Posterior vena cava (tissue), 2 donors: ENCODE data around the gene GRHL1. TPM values are rescaled to one million over a fixed set of nuclear protein-coding genes. Genes with fewer than 3 reads are reported as not detected.
"Not testable (repeated sequence)": the region's sequence is repeated elsewhere in the genome, so short reads cannot be mapped to it uniquely, and the experiment has no call there.

Source experiments
- DNase-seq: peaks from one replicate; pipeline ENCODE4 v3.0.0-alpha.2; 2020; ENCODE audit warnings: low spot score
- intact Hi-C, 2 donors: fragments of 100-400 bp; cut with DNase I; formaldehyde crosslinking; loops; one replicate each; pipeline versions ENCODE4 v1.14.1 to v1.14.2; 2022 to 2023
- total RNA-seq, 2 donors: library from RNA; stranded (reverse); fragmentation: NEBNext Ultra II Directional; extraction: Animal tissue kit (Norgen Biotek cat#: 25700); gene quantifications; one replicate each; pipeline ENCODE4 v1.2.1, GENCODE V29; 2021
- donor health status: DM: yes; HTN: yes; CAD: no.
- donor health status: DM: yes; HTN: yes; CAD: no.

Gene GRHL1
- total RNA-seq, 2 donors from 2014 or later = 1.9 to 2.3 TPM

DNA sequence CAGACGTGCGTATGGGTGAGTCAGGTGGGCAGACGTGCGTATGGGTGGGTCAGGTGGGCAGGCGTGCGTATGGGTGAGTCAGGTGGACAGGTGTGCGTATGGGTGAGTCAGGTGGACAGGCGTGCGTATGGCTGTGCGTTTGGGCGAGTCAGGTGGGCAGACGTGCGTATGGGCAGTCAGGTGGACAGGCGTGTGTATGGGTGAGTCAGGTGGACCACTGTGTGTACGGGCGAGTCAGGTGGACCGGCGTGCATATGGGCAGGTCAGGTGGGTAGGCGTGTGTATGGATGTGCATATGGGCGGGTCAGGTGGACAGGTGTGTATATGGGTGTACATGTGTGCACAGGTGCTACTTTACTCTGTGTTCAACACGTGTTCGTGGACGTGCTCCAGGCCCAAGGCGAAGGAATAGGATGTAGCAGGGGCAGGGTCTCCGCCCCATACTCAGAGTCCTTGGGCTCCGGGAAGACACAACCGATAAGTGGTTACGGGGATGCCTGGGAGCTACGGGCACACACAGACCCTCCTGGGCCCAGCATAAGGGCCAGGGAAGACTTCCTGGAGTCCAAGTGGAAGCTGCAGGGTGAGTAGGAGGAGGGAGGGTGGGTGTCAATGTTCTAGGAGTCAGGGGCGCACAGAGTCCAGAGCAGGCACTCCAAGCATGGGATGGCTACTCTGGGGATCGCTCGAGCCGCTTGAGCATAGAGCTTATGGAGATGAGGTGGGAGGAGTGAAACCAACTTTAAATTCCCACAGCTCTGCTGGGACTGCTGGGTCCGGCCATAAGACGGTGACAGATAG lies 64.7 kb downstream of the GRHL1 start:
- intact Hi-C loops = no loop called here
- peak; percentile 62 for DNase-seq

DNA sequence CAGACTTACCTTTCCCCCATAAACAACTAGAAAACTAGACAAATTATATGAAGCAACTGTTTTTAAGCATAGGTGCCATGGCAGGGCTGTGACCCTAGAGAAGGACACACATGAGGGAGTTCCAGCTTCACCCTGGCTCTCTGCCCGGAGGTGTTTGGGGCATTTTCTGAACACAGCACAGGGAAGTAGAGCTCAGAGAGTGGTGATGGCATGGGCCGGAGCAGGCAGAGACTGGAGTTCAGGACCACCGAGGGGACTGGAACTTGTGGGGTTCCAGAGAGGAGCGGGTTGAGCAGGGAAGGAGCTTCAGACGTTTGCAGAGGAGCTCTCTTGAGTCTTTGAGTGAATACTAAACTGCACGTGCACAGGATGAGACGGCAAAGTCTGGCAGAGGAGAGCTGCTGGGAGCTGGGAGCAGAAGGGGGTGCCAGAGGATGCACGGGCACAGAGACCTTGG lies 65.3 kb downstream of the GRHL1 start:
- peak; percentile 35 for DNase-seq
- intact Hi-C loops = no loop called here

DNA sequence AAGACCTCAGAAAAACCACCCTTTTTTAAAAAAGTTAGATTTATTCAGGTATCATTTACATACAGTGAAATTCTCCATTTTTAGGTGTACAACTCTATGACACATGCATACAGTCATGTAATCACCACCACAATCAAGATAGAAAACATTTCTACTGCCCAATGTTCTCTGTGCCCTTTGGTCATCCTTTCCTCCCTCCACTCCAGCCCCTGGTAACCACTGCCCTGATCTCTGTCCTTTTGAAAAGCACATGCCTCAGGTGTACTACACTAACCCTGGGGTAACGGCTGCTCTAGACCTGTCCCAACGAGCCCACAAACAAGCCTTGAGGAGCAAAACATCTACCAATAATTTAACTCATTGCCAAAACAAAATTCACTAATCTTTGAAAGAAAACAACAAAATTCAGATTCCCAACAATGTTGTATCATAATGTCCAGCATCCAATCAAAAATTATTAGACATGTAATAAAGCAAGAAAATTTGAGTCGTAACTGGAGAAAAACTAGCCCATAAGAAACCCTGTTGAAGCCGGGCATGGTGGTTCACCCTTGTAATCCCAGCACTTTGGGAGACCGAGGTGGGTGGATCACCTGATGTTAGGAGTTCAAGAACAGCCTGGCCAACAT lies 65.9 kb downstream of the GRHL1 start:
- DNase-seq = no peak
- intact Hi-C loops = no loop called here

- intact Hi-C loops = no loop called here
- peak; percentile 44 for DNase-seq
Observed at GRCh38 chr2:10019174-10019573, 67.7 kb downstream of the GRHL1 start.

- DNase-seq = peak; percentile 75
- intact Hi-C loops = loop anchor here in 1 of 2 donors (10.0 kb wide), 1 partner anchor 445 kb away; no protein-coding TSS in a partner anchor
Observed at GRCh38 chr2:10019602-10020400, 68.3 kb downstream of the GRHL1 start.

DNA sequence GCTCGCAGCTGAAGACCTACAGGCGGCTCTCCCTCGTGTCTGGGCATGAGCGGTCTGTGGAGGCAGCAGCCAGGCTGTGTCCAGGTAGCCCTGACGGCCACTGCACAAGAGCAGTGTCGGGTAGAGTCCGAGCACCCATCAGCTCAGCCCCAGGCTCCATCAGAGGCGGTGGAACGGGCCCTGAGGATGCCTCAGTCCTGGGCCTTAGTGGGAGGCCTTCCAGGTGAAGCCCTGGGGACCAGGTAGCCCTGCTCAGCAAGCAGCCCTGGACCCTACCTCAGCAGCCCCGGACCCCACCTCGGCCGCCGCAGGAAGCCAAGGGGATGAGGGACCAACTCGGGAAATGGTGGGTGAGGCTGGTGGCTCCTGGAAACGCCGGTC lies 70.5 kb downstream of the GRHL1 start:
- intact Hi-C loops = loop anchor here in 1 of 2 donors (10.0 kb wide), 1 partner anchor 447 kb away; no protein-coding TSS in a partner anchor
- DNase-seq = peak; percentile 76

DNA sequence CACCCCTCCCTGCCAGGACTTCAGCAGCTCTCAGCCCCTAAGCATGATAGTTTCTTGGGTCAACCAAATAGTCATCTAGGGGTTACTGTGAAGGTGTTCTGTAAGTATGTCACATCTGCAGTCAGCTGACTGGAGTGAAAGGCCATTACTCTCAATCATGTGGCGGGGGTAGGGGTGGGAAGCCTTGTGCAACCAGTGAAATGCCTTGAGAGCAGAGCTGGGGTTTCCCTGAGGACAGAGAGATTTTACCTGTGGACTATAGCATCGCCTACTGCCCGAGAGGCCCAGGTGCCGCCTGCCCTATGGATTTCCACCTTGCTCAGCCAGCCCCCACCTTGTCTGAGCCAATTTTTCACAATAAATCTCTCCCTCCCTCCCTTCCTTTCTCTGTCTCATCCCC lies 71.0 kb downstream of the GRHL1 start:
- no peak for DNase-seq
- intact Hi-C loops = loop anchor here in 1 of 2 donors (10.0 kb wide), 1 partner anchor 448 kb away; no protein-coding TSS in a partner anchor

DNA sequence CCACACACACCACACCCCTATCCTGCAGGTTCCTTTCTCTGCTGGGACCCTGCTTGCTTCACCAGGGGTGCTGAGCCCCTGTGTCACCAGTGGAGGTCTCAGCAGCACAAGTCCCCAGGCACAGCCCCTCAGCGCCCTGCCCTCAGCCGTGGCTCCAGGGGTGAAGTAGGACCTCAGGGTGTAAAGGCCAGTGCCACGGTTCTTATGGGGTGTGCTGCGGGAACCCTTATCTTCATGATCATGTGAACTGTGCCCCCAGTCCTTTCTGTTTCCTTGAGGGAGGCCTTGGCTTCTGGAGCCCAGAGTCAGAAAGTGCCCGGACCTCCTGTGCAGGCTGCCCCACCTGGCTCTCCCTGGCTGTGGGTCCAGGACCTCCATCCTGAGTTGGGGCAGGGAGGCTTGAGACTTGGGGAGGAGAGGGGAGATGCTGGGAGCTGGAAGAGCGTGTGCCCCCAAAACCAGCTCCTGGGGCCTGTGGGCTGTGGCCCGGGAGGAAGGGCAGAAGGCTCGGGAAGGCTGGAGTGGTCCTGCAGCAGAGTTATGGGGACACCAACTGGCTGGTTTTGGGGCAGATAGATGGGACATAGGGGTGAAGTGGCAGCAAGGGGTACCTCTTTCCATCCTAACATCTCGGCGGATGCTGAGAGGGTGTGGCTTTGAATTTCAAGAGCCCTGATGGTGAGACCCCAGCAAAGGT lies 71.6 kb downstream of the GRHL1 start:
- peak; percentile 54 for DNase-seq
- intact Hi-C loops = loop anchor here in 1 of 2 donors (10.0 kb wide), 1 partner anchor 448 kb away; no protein-coding TSS in a partner anchor

- intact Hi-C loops = loop anchor here in 1 of 2 donors (10.0 kb wide), 1 partner anchor 452 kb away; no protein-coding TSS in a partner anchor
Observed at GRCh38 chr2:10026940-10027569, 75.6 kb downstream of the GRHL1 start.

GRCh38 chr2:10027660-10028330 lies 76.3 kb downstream of the GRHL1 start:
- DNase-seq = peak; percentile 73
- intact Hi-C loops = loop anchor here in 1 of 2 donors (10.0 kb wide), 1 partner anchor 453 kb away; no protein-coding TSS in a partner anchor

More at GRCh38 chr2:10026940-10027569, 75.6 kb downstream of the GRHL1 start:
- DNase-seq = no peak

DNA sequence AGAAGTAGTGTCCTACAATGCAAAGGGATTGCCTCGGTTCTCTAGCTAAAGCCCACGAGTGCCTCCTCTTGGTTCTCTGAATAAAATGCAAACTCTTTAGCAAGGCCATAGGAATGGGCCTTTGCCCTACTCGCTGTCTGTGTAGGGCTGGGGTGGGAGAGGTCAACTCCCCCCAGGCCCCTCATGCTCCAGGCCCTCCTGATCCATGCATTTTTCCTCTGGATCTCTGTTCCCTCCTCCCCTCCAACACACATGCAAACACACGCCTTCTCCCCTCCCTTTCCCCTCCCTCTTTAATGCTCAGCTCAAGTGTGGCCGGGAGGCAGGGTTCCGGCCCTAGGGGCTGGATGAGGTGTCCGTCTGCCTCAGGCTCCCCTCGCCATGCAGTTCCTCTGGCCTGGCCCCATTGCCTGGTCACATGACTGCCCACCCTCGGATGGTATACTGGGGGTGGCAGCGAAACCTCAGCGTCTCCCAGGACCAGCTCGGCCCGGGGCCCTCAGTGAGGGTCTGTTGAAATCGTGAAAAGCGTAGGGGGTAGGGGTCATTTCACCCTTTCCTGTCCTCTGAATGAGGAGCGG lies 77.0 kb downstream of the GRHL1 start:
- intact Hi-C loops = loop anchor here in 1 of 2 donors (10.0 kb wide), 1 partner anchor 454 kb away; no protein-coding TSS in a partner anchor
- DNase-seq = no peak

- intact Hi-C loops = loop anchor here in 1 of 2 donors (10.0 kb wide), 1 partner anchor 454 kb away; no protein-coding TSS in a partner anchor
Observed at GRCh38 chr2:10028988-10029874, 77.7 kb downstream of the GRHL1 start.

DNA sequence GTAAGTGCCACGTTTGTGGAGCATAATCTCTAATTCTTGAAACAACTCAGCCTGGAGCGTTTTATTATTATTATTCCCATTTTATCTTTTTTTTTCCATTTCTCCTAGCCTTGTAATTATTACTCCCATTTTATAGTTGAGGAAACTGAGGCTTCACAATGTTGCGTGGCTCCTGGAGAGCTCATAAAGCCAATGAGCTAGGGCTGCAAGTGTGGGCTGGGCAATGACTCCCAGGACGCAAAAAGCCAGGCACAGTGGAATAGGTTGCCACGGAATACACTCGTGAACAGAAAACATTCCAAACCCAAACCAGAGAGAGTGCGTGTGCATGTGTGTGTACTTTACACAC lies 78.4 kb downstream of the GRHL1 start:
- intact Hi-C loops = loop anchor here in 1 of 2 donors (10.0 kb wide), 1 partner anchor 455 kb away; no protein-coding TSS in a partner anchor
- no peak for DNase-seq

More at GRCh38 chr2:10028988-10029874, 77.7 kb downstream of the GRHL1 start:
- DNase-seq = peak; percentile 91

GRCh38 chr2:10030311-10030736 lies 78.8 kb downstream of the GRHL1 start:
- no peak for DNase-seq
- intact Hi-C loops = no loop called here

GRCh38 chr2:10030798-10031197 lies 79.3 kb downstream of the GRHL1 start:
- intact Hi-C loops, DNase-seq: not testable (repeated sequence)
